ENCODE results near the gene PLEKHM3.

The PLEKHM3 gene

GRCh38 chr2:207970147-207970825, 55.0 kb downstream of the PLEKHM3 start:
- Histone ChIP-seq H3K27ac (ENCODE audit: low read depth, low read length) (no peak overlapping the region), H2AFZ (ENCODE audit: low read length, unreplicated experiment) (no peak overlapping the region), H3K79me2 (ENCODE audit: control insufficient read depth, insufficient read depth, low read length, unreplicated experiment) (no peaks in the 10 kb centered on the region), H3K4me1 (ENCODE audit: control insufficient read depth, insufficient read depth, low read length, unreplicated experiment) (no peaks in the 10 kb centered on the region), H3K4me3 (ENCODE audit: low read depth, low read length) (no peak overlapping the region), H3K27me3 (ENCODE audit: insufficient read depth, low read length) (no peaks in the 10 kb centered on the region), H3K36me3 (ENCODE audit: insufficient read depth, low read length) (no peaks in the 10 kb centered on the region)

- Histone ChIP-seq H3K36me3 (ENCODE audit: insufficient read depth, low read length) (no peaks in the 10 kb centered on the region), H3K27me3 (ENCODE audit: insufficient read depth, low read length) (no peaks in the 10 kb centered on the region), H3K79me2 (ENCODE audit: control insufficient read depth, insufficient read depth, low read length, unreplicated experiment) (no peaks in the 10 kb centered on the region), H3K4me3 (ENCODE audit: low read depth, low read length) (no peak overlapping the region), H3K4me1 (ENCODE audit: control insufficient read depth, insufficient read depth, low read length, unreplicated experiment) (no peaks in the 10 kb centered on the region), H3K27ac (ENCODE audit: low read depth, low read length) (no peak overlapping the region), H2AFZ (ENCODE audit: low read length, unreplicated experiment) (no peak overlapping the region)
Measured at GRCh38 chr2:207969249-207969648, 56.1 kb downstream of the PLEKHM3 start.

GRCh38 chr2:207967121-207967520, 58.2 kb downstream of the PLEKHM3 start:
- Histone ChIP-seq H3K4me1 (ENCODE audit: control insufficient read depth, insufficient read depth, low read length, unreplicated experiment) (no peaks in the 10 kb centered on the region), H3K36me3 (ENCODE audit: insufficient read depth, low read length) (peaks cover 8% of the 10 kb centered on the region; the same call in 1 of the 2 replicates), H3K4me3 (ENCODE audit: low read depth, low read length) (no peak overlapping the region), H3K79me2 (ENCODE audit: control insufficient read depth, insufficient read depth, low read length, unreplicated experiment) (no peaks in the 10 kb centered on the region), H2AFZ (ENCODE audit: low read length, unreplicated experiment) (no peak overlapping the region), H3K27me3 (ENCODE audit: insufficient read depth, low read length) (no peaks in the 10 kb centered on the region), H3K27ac (ENCODE audit: low read depth, low read length) (no peak overlapping the region)

- Histone ChIP-seq H3K27me3 (ENCODE audit: insufficient read depth, low read length) (no peaks in the 10 kb centered on the region), H3K27ac (ENCODE audit: low read depth, low read length) (no peak overlapping the region), H2AFZ (ENCODE audit: low read length, unreplicated experiment) (no peak overlapping the region), H3K4me1 (ENCODE audit: control insufficient read depth, insufficient read depth, low read length, unreplicated experiment) (no peaks in the 10 kb centered on the region), H3K4me3 (ENCODE audit: low read depth, low read length) (no peak overlapping the region), H3K36me3 (ENCODE audit: insufficient read depth, low read length) (peaks cover 10% of the 10 kb centered on the region; the same call in 1 of the 2 replicates), H3K79me2 (ENCODE audit: control insufficient read depth, insufficient read depth, low read length, unreplicated experiment) (no peaks in the 10 kb centered on the region)
Measured at GRCh38 chr2:207960911-207961310, 64.4 kb downstream of the PLEKHM3 start.

- H3K36me3 ChIP-seq (ENCODE audit: insufficient read depth, low read length), result peaks cover 10% of the 10 kb centered on the region; the same call in 1 of the 2 replicates
- H2AFZ ChIP-seq (ENCODE audit: low read length, unreplicated experiment), result no peak overlapping the region
- H3K27me3 ChIP-seq (ENCODE audit: insufficient read depth, low read length), result no peaks in the 10 kb centered on the region
- H3K27ac ChIP-seq (ENCODE audit: low read depth, low read length), result no peak overlapping the region
- H3K79me2 ChIP-seq (ENCODE audit: control insufficient read depth, insufficient read depth, low read length, unreplicated experiment), result no peaks in the 10 kb centered on the region
- no peak overlapping the region for H3K4me3 ChIP-seq (ENCODE audit: low read depth, low read length)
- no peaks in the 10 kb centered on the region for H3K4me1 ChIP-seq (ENCODE audit: control insufficient read depth, insufficient read depth, low read length, unreplicated experiment)
Measured at GRCh38 chr2:207960090-207960489, 65.2 kb downstream of the PLEKHM3 start.

GRCh38 chr2:207956771-207957170, 68.6 kb downstream of the PLEKHM3 start:
- no peaks in the 10 kb centered on the region for H3K79me2 ChIP-seq (ENCODE audit: control insufficient read depth, insufficient read depth, low read length, unreplicated experiment)
- no peaks in the 10 kb centered on the region for H3K4me1 ChIP-seq (ENCODE audit: control insufficient read depth, insufficient read depth, low read length, unreplicated experiment)
- no peaks in the 10 kb centered on the region for H3K27me3 ChIP-seq (ENCODE audit: insufficient read depth, low read length)
- H3K4me3 ChIP-seq (ENCODE audit: low read depth, low read length), result no peak overlapping the region
- H3K36me3 ChIP-seq (ENCODE audit: insufficient read depth, low read length), result no peaks in the 10 kb centered on the region
- no peak overlapping the region for H3K27ac ChIP-seq (ENCODE audit: low read depth, low read length)
- no peak overlapping the region for H2AFZ ChIP-seq (ENCODE audit: low read length, unreplicated experiment)

- Histone ChIP-seq H3K4me1 (ENCODE audit: control insufficient read depth, insufficient read depth, low read length, unreplicated experiment) (no peaks in the 10 kb centered on the region), H3K4me3 (ENCODE audit: low read depth, low read length) (no peak overlapping the region), H3K27me3 (ENCODE audit: insufficient read depth, low read length) (no peaks in the 10 kb centered on the region), H3K36me3 (ENCODE audit: insufficient read depth, low read length) (no peaks in the 10 kb centered on the region), H3K79me2 (ENCODE audit: control insufficient read depth, insufficient read depth, low read length, unreplicated experiment) (no peaks in the 10 kb centered on the region), H3K27ac (ENCODE audit: low read depth, low read length) (no peak overlapping the region), H2AFZ (ENCODE audit: low read length, unreplicated experiment) (no peak overlapping the region)
Measured at GRCh38 chr2:207955456-207955855, 69.9 kb downstream of the PLEKHM3 start.

- no peaks in the 10 kb centered on the region for H3K36me3 ChIP-seq (ENCODE audit: insufficient read depth, low read length)
- H3K27me3 ChIP-seq (ENCODE audit: insufficient read depth, low read length), result no peaks in the 10 kb centered on the region
- no peak overlapping the region for H2AFZ ChIP-seq (ENCODE audit: low read length, unreplicated experiment)
- no peaks in the 10 kb centered on the region for H3K4me1 ChIP-seq (ENCODE audit: control insufficient read depth, insufficient read depth, low read length, unreplicated experiment)
- H3K27ac ChIP-seq (ENCODE audit: low read depth, low read length), result no peak overlapping the region
- H3K79me2 ChIP-seq (ENCODE audit: control insufficient read depth, insufficient read depth, low read length, unreplicated experiment), result no peaks in the 10 kb centered on the region
- no peak overlapping the region for H3K4me3 ChIP-seq (ENCODE audit: low read depth, low read length)
Measured at GRCh38 chr2:207953354-207953753, 72.0 kb downstream of the PLEKHM3 start.

GRCh38 chr2:207952564-207953345, 72.6 kb downstream of the PLEKHM3 start:
- Histone ChIP-seq H3K36me3 (ENCODE audit: insufficient read depth, low read length) (no peaks in the 10 kb centered on the region), H3K4me3 (ENCODE audit: low read depth, low read length) (no peak overlapping the region), H3K79me2 (ENCODE audit: control insufficient read depth, insufficient read depth, low read length, unreplicated experiment) (no peaks in the 10 kb centered on the region), H2AFZ (ENCODE audit: low read length, unreplicated experiment) (no peak overlapping the region), H3K4me1 (ENCODE audit: control insufficient read depth, insufficient read depth, low read length, unreplicated experiment) (no peaks in the 10 kb centered on the region), H3K27ac (ENCODE audit: low read depth, low read length) (no peak overlapping the region), H3K27me3 (ENCODE audit: insufficient read depth, low read length) (no peaks in the 10 kb centered on the region)

- H3K27ac ChIP-seq (ENCODE audit: low read depth, low read length), result no peak overlapping the region
- no peaks in the 10 kb centered on the region for H3K4me1 ChIP-seq (ENCODE audit: control insufficient read depth, insufficient read depth, low read length, unreplicated experiment)
- H3K36me3 ChIP-seq (ENCODE audit: insufficient read depth, low read length), result no peaks in the 10 kb centered on the region
- no peak overlapping the region for H3K4me3 ChIP-seq (ENCODE audit: low read depth, low read length)
- H3K79me2 ChIP-seq (ENCODE audit: control insufficient read depth, insufficient read depth, low read length, unreplicated experiment), result no peaks in the 10 kb centered on the region
- H2AFZ ChIP-seq (ENCODE audit: low read length, unreplicated experiment), result no peak overlapping the region
- H3K27me3 ChIP-seq (ENCODE audit: insufficient read depth, low read length), result no peaks in the 10 kb centered on the region
Measured at GRCh38 chr2:207951734-207952470, 73.4 kb downstream of the PLEKHM3 start.

Data from ACC112 (cell line).